Measurements from ENCODE around the gene PON3. TPM values are rescaled to one million over a fixed set of nuclear protein-coding genes. Genes with fewer than 3 reads are reported as not detected.
A peak's percentile ranks its signal among the peaks of the same experiment; 100 is the strongest.

Gene PON3
- total RNA-seq, 1 donor from 2014 or later: not detected

GRCh38 chr7:95316588-95316987, 79.6 kb downstream of the PON3 start:
- Mint-ChIP-seq H3K4me3 (no peak overlapping the region), H3K4me1 (peaks cover 3% of the 10 kb centered on the region), H3K27me3 (ENCODE audit: insufficient read depth, low read depth) (peaks cover 4% of the 10 kb centered on the region), H3K36me3 (no peaks in the 10 kb centered on the region), H3K9me3 (peaks cover 3% of the 10 kb centered on the region), H3K27ac (no peak overlapping the region)
- Histone ChIP-seq H3K9me3 (ENCODE audit: low read depth) (no peaks in the 10 kb centered on the region), H3K36me3 (peaks cover 3% of the 10 kb centered on the region), H2AFZ (replicated peaks) (no peak overlapping the region), H3K27ac (no peak overlapping the region), H3F3A (ENCODE audit: low read depth) (no peaks in the 10 kb centered on the region), H3K4me2 (no peak overlapping the region), H3K4me3 (no peak overlapping the region), H3K27me3 (no peaks in the 10 kb centered on the region), H3K79me2 (ENCODE audit: low read depth) (no peaks in the 10 kb centered on the region), H3K9ac (no peak overlapping the region), H3K4me1 (peaks cover 11% of the 10 kb centered on the region), H4K20me1 (ENCODE audit: low read depth) (no peaks in the 10 kb centered on the region)
- no peak for DNase-seq (ENCODE audit: low spot score)
- no peak for TF ChIP-seq EZH2phosphoT487 (IDR thresholded peaks at IDR 0.05)
- TF ChIP-seq EZH2 (IDR thresholded peaks at IDR 0.05): no peak
- no peak for TF ChIP-seq CTCF (IDR thresholded peaks at IDR 0.05)

- Histone ChIP-seq H3K79me2 (ENCODE audit: low read depth) (no peaks in the 10 kb centered on the region), H3K36me3 (no peaks in the 10 kb centered on the region), H3K27ac (no peak overlapping the region), H3K4me3 (no peak overlapping the region), H3K9ac (no peak overlapping the region), H3K4me2 (no peak overlapping the region), H3F3A (ENCODE audit: low read depth) (no peaks in the 10 kb centered on the region), H3K9me3 (ENCODE audit: low read depth) (no peaks in the 10 kb centered on the region), H2AFZ (replicated peaks) (no peak overlapping the region), H3K4me1 (peaks cover 13% of the 10 kb centered on the region), H4K20me1 (ENCODE audit: low read depth) (no peaks in the 10 kb centered on the region), H3K27me3 (no peaks in the 10 kb centered on the region)
- no peak for TF ChIP-seq EZH2phosphoT487 (IDR thresholded peaks at IDR 0.05)
- no peak for TF ChIP-seq CTCF (IDR thresholded peaks at IDR 0.05)
- Mint-ChIP-seq H3K36me3 (no peaks in the 10 kb centered on the region), H3K9me3 (peaks cover 3% of the 10 kb centered on the region), H3K27me3 (ENCODE audit: insufficient read depth, low read depth) (peaks cover 2% of the 10 kb centered on the region), H3K27ac (peak overlapping the region; percentile 3), H3K4me3 (no peak overlapping the region), H3K4me1 (peaks cover 10% of the 10 kb centered on the region)
- DNase-seq (ENCODE audit: low spot score): no peak
These were observed 83.6 kb downstream of the PON3 start for GRCh38 chr7:95312561-95312960.

- Mint-ChIP-seq H3K36me3 (no peaks in the 10 kb centered on the region), H3K9me3 (peaks cover 3% of the 10 kb centered on the region), H3K4me1 (peaks cover 8% of the 10 kb centered on the region), H3K27me3 (ENCODE audit: insufficient read depth, low read depth) (peaks cover 2% of the 10 kb centered on the region), H3K27ac (no peak overlapping the region), H3K4me3 (no peak overlapping the region)
- H3F3A ChIP-seq (ENCODE audit: low read depth): no peaks in the 10 kb centered on the region
- no peaks in the 10 kb centered on the region for H3K36me3 ChIP-seq
- H3K4me3 ChIP-seq: no peak overlapping the region
- no peaks in the 10 kb centered on the region for H3K9me3 ChIP-seq (ENCODE audit: low read depth)
- H3K27me3 ChIP-seq: no peaks in the 10 kb centered on the region
- no peaks in the 10 kb centered on the region for H4K20me1 ChIP-seq (ENCODE audit: low read depth)
- no peaks in the 10 kb centered on the region for H3K79me2 ChIP-seq (ENCODE audit: low read depth)
- no peak overlapping the region for H3K4me2 ChIP-seq
- no peak overlapping the region for H3K27ac ChIP-seq
- no peak overlapping the region for H3K9ac ChIP-seq
- peaks cover 7% of the 10 kb centered on the region for H3K4me1 ChIP-seq
- DNase-seq (ENCODE audit: low spot score): no peak
- H2AFZ ChIP-seq (replicated peaks): no peak overlapping the region
- TF ChIP-seq EZH2phosphoT487 (IDR thresholded peaks at IDR 0.05): no peak
- TF ChIP-seq EZH2 (IDR thresholded peaks at IDR 0.05): no peak
- no peak for TF ChIP-seq CTCF (IDR thresholded peaks at IDR 0.05)
These were observed 84.8 kb downstream of the PON3 start for GRCh38 chr7:95311389-95311788.

All from neural progenitor cell (in vitro differentiated cells).